Measurements from ENCODE around the gene CENATAC. TPM values are rescaled to one million over a fixed set of nuclear protein-coding genes. Genes with fewer than 3 reads are reported as not detected.
"Not testable (repeated sequence)": the region's sequence is repeated elsewhere in the genome, so short reads cannot be mapped to it uniquely, and the experiment has no call there.

CENATAC gene
- total RNA-seq, 1 donor from 2014 or later = 21.6 TPM

DNA sequence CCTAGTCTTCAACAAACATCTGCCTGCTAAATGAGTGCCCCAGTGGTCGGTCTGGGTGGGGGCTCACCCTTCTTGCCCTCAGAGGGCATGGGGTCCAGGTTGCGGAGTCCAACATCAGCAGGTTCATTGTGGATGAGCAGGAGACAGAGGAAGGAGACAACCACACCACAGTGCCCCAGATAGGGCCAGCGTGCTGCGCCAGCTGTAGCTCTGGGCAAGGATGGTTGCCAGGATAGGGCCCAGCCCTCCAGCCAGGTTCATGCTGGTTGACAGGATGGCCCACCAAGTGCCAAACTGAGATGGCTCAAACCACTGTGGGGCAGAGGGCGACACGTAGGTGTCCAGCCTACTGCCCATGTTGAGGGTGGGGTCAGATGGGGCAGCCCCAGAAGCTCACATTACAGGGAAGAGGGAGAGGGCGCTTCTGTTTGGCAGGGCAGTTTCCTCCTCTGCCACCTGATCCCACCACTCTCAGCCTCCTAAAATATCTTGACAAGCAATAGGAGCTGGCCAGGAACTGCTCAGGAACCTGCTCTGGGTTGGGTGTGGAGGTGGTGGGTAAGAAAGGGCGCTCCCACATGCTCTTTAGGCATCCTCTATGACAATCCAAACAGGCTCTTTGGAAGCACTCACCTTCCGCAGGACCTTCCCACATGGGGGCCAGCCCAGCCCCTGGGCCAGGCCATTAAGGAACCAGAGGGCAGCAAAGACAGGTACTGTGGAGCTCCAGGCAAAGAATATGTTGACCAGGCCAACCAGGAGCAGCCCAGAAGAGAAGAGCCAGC is 29.8 kb downstream of the CENATAC start:
- DNase-seq = no peak

- DNase-seq = no peak
Observed at GRCh38 chr11:119028346-119029068, 30.6 kb downstream of the CENATAC start.

DNA sequence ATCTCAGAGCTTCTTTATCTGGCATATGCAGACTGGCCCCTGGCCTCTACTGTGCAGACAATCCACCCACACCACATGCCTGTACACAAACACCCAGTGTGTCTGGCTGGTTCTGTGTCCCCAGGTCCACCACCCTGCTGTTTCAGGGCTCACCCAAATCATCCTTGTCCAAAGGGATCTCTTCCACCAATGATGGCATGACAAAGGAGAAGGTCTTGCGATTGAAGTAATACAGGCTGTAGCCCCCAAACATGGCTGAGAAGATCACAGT is 31.1 kb downstream of the CENATAC start:
- no peak for DNase-seq

DNA sequence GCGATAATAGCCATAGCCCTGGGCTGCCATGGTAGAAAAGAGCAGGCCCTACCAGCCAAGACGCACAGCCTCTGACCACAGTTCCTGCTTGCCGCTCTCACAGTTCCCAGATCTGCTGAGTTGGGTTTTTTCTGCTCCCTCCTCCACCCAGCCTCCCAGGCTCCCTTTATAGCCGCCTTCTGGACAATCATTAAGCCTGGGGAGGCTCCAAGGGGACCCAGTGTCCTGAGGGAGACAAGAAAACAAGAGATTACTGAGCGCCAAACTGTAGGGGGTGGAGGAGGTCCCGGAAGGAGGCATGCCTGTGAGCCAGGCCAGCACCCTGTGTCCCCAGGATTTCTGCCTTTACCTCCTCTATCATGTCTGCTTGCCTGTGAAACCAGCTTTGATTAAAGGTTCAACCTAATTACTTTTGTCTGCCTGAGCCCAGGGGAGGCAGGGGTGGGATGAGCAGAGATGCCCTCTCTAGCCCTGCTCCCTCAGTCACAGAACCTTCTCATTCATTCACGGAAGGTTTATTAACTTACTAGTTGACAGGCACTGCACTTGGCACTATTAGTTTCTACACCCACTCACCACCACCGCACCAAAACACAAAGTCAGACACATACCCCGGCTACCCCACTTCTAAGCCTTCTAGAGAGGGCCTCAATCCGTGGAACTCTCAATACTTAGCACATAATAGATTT is 31.5 kb downstream of the CENATAC start:
- DNase-seq = no peak

- DNase-seq = no peak
Observed at GRCh38 chr11:119030029-119030328, 32.0 kb downstream of the CENATAC start.

GRCh38 chr11:119030329-119031047 is 32.5 kb downstream of the CENATAC start, which contains the start of gene SLC37A4:
Gene SLC37A4 (minus strand): TSS chr11:119030877.
- DNase-seq = peak; percentile 99

GRCh38 chr11:119031912-119032280 is 34.0 kb downstream of the CENATAC start:
- DNase-seq = no peak

DNA sequence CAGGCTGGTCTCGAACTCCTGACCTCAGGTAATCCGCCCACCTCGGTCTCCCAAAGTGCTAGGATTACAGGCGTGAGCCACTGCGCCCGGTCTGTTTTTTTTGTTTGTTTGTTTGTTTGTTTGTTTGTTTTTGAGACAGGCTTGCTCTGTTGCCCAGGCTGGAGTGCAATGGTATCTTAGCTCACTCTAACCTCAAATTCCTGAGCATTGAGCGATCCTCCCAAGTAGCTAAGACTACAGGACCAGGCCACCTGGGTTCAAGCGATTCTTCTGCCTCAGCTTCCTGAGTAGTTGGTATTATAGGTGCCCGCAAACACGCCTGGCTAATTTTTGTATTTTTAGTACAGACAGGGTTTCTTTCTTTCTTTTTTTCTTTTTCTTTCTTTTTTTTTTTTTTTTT is 35.5 kb downstream of the CENATAC start:
- DNase-seq = not testable (repeated sequence)

GRCh38 chr11:119034813-119035212 is 36.9 kb downstream of the CENATAC start:
- DNase-seq = no peak

- DNase-seq = no peak
Observed at GRCh38 chr11:119038884-119039283, 40.9 kb downstream of the CENATAC start.

GRCh38 chr11:119039471-119039870 is 41.5 kb downstream of the CENATAC start:
- DNase-seq = not testable (repeated sequence)

DNA sequence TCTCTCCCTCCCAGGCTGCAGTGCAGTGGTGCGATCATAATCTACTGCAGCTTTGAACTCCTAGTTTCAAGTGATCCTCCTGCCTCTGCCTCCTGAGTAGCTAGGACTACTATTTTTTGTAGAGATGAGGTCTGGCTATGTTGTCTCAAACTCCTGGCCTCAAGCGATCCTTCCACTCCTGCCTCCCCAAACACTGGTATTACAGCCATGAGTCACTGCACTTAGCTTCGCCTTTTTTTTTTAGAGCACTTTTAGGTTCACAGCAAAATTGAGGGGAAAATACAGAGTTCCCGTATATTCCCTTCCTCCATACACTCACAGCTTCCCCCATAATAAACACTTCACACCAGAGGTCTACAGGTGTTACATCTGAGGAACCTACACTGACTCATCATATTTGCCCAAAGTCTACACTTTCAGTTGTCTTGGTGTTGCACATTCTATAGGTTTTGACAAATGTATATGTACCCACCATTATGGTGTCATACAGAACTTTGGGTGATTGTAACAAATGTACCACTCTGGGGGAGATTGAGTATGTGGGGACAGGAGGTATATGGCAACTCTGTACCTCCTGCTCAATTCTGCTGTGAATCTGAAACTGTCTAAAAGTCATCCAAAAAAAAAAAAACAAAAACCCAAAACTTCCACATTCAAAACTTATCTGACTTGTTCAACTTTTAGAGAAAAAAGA is 44.0 kb downstream of the CENATAC start:
- DNase-seq = no peak

DNA sequence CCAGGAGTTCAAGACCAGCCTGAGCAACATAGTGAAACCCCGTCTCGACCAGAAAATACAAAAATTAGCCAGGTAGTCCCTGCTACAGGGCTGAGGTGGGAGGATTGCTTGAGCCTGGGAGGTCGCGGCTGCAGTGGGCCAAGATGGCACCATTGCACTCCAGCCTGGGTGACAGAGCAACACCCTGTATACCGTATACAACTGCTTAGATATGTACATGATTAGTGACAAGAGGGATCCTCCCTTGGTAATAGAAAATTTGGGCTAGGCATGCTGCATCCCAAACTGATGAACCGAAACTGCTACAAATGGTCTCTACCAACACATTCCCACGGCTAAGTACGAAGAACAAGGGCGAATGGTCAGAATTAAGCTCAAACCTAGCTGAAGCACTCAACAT is 45.0 kb downstream of the CENATAC start:
- no peak for DNase-seq

GRCh38 chr11:119044708-119045107 is 46.8 kb downstream of the CENATAC start:
- DNase-seq = no peak

DNA sequence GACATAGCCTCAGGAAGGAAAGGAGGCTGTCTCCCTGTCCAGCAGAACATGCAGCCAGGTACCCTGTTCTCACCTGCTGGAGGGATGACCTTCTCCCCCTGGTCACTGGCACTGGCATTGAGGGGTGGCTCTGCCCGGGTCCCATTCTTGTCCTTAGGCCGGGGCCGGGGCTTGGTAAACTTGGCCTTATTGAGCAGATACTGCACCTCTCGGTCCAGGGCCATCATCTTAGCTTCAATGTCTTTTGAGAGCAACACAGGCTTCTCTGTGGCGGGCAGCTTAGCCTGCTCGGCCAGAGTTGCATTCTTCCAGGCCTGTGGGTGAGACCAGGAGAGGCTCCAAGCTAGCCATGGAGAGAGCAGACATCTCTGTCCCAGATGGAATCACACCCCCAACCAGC is 48.6 kb downstream of the CENATAC start:
- DNase-seq = no peak

- DNase-seq = no peak
Observed at GRCh38 chr11:119047205-119047604, 49.3 kb downstream of the CENATAC start.

- DNase-seq = no peak
Observed at GRCh38 chr11:119048644-119049043, 50.7 kb downstream of the CENATAC start.

GRCh38 chr11:119049081-119049480 is 51.1 kb downstream of the CENATAC start:
- DNase-seq = no peak

GRCh38 chr11:119051440-119052162 is 53.7 kb downstream of the CENATAC start:
- DNase-seq = no peak

GRCh38 chr11:119052163-119052814 is 54.4 kb downstream of the CENATAC start:
- no peak for DNase-seq

GRCh38 chr11:119054418-119054817 is 56.5 kb downstream of the CENATAC start:
- no peak for DNase-seq

Data from dermis blood vessel endothelial cell (primary cell).